Right cardiac atrium (tissue), 5 donors: ENCODE measurements around the gene TBX2. TPM values are rescaled to one million over a fixed set of nuclear protein-coding genes. Genes with fewer than 3 reads are reported as not detected.
"Not testable (repeated sequence)": the region's sequence is repeated elsewhere in the genome, so short reads cannot be mapped to it uniquely, and the experiment has no call there.

Experiments used
- ATAC-seq, 2 donors: fragments of 200-7000 bp; cut with Tn5 transposase; one replicate each; pipeline versions ENCODE4 v1.8.0 to v1.9.1; 2020; ENCODE audit warnings: moderate library complexity in 2 of 2, mild to moderate bottlenecking in 1 of 2
- DNase-seq, 3 donors: peaks; one replicate each; pipeline ENCODE4 v3.0.0-alpha.2; 2020
- H3K27ac ChIP-seq: one replicate; pipeline ENCODE4 v1.5.1; 2013; ENCODE audit warnings: mild to moderate bottlenecking, low read length, control low read depth, moderate library complexity
- H3K27me3 ChIP-seq: one replicate; pipeline ENCODE4 v1.6.1; 2013; ENCODE audit not compliant: control insufficient read depth, insufficient read depth
- H3K4me1 ChIP-seq: one replicate; pipeline ENCODE4 v1.6.1; 2013; ENCODE audit warnings: low read length; ENCODE audit not compliant: control insufficient read depth, insufficient read depth
- H3K4me3 ChIP-seq: one replicate; pipeline ENCODE4 v1.5.1; 2013; ENCODE audit warnings: low read length, control low read depth
- H3K9me3 ChIP-seq: one replicate; pipeline ENCODE4 v1.6.1; 2013; ENCODE audit warnings: low read length; ENCODE audit not compliant: control insufficient read depth
- WGBS: extraction: QIAGEN DNeasy Blood & Tissue Kit; methylation state at CpG from one replicate; pipeline ENCODE4 v1.1.7; 2013; 5-methylcytosine and 5-hydroxymethylcytosine counted together
- intact Hi-C, 4 donors: fragments of 100-400 bp; cut with DNase I; formaldehyde crosslinking; loops; one replicate each; pipeline versions ENCODE4 v1.11.0 to v1.14.0; 2022 to 2023
- polyA plus RNA-seq: library from polyadenylated mRNA; stranded (reverse); fragments of 200-250 nt; gene quantifications from one replicate; pipeline ENCODE4 v1.2.3, GENCODE V29; 2013
- total RNA-seq, 4 donors: library from RNA; stranded (reverse); fragmentation: NEBNext Ultra II Directional; extraction: Animal tissue kit (Norgen Biotek cat#: 25700); gene quantifications; one replicate each; pipeline ENCODE4 v1.2.1, GENCODE V29; 2021
- donor health status: healthy with polysubstance abuse.
- donor health status: DM: no; HTN: yes; CAD: no.
- donor health status: DM: no; HTN: no; CAD: no.
- donor health status: DM: no; HTN: yes; CAD: no; lungs with severe emphysema.
- donor health status: DM: yes; HTN: yes; CAD: no.

The TBX2 gene
- total and polyA plus RNA-seq, 5 donors: 5.9 to 12.4 (median 9.5) TPM

- intact Hi-C loops: no loop called here
- no peaks in the 10 kb centered on the region for H3K9me3 ChIP-seq
- DNase-seq (no peak), ATAC-seq (no peak)
- no peaks in the 10 kb centered on the region for H3K4me1 ChIP-seq
- WGBS: 44% methylated on average over 11 of the region's 11 CpGs
- no peak overlapping the region for H3K4me3 ChIP-seq
- no peak overlapping the region for H3K27ac ChIP-seq
- H3K27me3 ChIP-seq: no peaks in the 10 kb centered on the region
Observed at GRCh38 chr17:61425682-61426481, 26.2 kb downstream of the TBX2 start.

DNA sequence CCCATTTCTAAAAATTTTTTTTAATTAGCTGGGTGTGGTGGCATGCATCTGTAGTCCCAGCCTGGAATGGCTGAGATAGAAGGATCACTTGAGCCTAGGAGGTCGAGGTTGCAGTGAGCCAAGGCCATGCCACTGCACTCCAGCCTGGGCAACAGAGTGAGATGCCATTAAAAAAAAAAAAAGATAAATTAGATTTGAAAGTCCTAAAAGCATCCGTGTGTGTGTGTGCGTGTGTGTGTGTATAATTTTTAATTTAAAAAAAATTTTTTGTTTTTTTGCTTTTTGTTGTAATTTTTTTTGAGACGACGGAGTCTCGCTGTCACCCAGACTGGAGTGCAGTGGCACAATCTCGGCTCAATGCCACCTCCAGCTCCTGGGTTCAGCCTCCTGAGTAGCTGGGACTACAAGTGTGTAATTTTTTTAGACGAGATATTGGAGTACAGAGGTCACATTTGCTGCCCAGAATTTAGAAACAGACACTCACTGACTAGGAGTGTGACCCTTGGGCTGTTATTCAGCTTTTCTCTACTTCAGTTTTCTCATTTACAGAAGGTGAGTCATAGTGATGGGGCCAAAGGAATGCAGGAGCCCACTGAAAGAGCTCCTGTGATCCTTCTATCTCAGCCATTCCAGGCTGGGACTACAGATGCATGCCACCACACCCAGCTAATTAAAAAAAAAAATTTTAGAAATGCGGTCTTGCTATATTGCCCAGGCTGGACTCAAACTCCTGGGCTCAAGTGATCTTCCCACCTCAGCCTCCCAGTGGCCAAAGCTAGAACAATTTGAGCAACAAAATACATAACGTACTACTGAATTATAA lies 27.1 kb downstream of the TBX2 start:
- H3K27me3 ChIP-seq: no peaks in the 10 kb centered on the region

DNA sequence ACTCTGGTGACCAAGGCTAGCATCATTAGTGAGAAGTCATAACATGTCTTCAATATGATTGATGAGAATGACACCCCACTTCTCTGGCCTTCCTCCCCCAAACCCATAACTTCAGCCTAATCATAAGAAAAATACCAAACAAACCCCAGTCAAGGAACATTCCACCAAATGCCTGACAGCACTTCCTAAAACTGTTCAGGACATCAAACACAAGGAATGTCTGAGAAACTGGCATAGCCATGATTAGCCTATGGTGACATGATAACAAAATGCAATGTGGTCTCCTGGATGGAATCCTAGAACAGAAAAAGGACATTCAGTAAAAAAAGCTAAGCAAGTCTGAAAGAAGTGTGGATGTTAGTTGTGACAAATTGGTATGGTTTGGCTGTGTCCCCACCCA lies 27.9 kb downstream of the TBX2 start:
- Histone ChIP-seq H3K4me3 (no peak overlapping the region), H3K4me1 (no peaks in the 10 kb centered on the region), H3K27ac (no peak overlapping the region), H3K27me3 (no peaks in the 10 kb centered on the region), H3K9me3 (no peaks in the 10 kb centered on the region)
- intact Hi-C loops: no loop called here
- ATAC-seq: no peak
- no peak for DNase-seq

More for the DNA sequence above, 27.1 kb downstream of the TBX2 start:
- 79% methylated on average over 10 of the region's 10 CpGs for WGBS
- ATAC-seq (no peak), DNase-seq (no peak)
- Histone ChIP-seq H3K4me3 (no peak overlapping the region), H3K27ac (no peak overlapping the region), H3K9me3 (no peaks in the 10 kb centered on the region), H3K4me1 (no peaks in the 10 kb centered on the region)
- intact Hi-C loops: no loop called here

DNA sequence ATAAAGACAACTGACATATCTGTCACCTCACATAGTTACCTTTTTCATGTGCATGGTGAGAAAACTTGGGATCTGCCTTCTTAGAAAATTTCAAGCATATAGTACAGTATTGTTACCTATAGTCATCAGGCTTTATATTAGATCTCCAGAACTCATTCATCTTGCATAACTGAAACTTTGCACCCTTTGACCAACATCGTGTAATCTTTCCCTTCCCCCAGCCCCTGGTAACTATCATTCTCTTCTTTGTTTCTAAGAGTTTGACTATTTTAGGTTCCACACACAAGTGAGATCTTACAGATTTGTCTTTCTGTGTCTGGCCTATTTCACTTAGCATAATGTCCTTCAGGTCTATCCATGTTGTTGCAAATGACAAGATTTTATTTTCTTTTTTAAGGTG lies 29.6 kb downstream of the TBX2 start:
- Histone ChIP-seq H3K4me1 (no peaks in the 10 kb centered on the region), H3K27ac (no peak overlapping the region), H3K27me3 (no peaks in the 10 kb centered on the region), H3K9me3 (no peaks in the 10 kb centered on the region), H3K4me3 (no peak overlapping the region)
- WGBS: 62% methylated on average over 1 of the region's 1 CpG
- intact Hi-C loops: no loop called here
- ATAC-seq (no peak), DNase-seq (no peak)

GRCh38 chr17:61429831-61430230 lies 30.2 kb downstream of the TBX2 start:
- H3K9me3 ChIP-seq, H3K4me1 ChIP-seq, H3K27ac ChIP-seq, DNase-seq, H3K27me3 ChIP-seq, ATAC-seq, intact Hi-C loops, H3K4me3 ChIP-seq: not testable (repeated sequence)
- WGBS: 93% methylated on average over 6 of the region's 6 CpGs

- intact Hi-C loops: no loop called here
- DNase-seq (no peak), ATAC-seq (no peak)
- H3K4me3 ChIP-seq: no peak overlapping the region
- 65% methylated on average over 4 of the region's 4 CpGs for WGBS
- no peaks in the 10 kb centered on the region for H3K27me3 ChIP-seq
- H3K9me3 ChIP-seq: no peaks in the 10 kb centered on the region
- H3K27ac ChIP-seq: no peak overlapping the region
- H3K4me1 ChIP-seq: no peaks in the 10 kb centered on the region
Observed at GRCh38 chr17:61431594-61432311, 32.1 kb downstream of the TBX2 start.

- H3K9me3 ChIP-seq: peaks cover 2% of the 10 kb centered on the region
- no peak overlapping the region for H3K27ac ChIP-seq
- no peak overlapping the region for H3K4me3 ChIP-seq
- no peak for ATAC-seq
- DNase-seq: no peak
- no peaks in the 10 kb centered on the region for H3K4me1 ChIP-seq
- intact Hi-C loops: no loop called here
- peaks cover 3% of the 10 kb centered on the region for H3K27me3 ChIP-seq
Observed at GRCh38 chr17:61436273-61436672, 36.6 kb downstream of the TBX2 start.

DNA sequence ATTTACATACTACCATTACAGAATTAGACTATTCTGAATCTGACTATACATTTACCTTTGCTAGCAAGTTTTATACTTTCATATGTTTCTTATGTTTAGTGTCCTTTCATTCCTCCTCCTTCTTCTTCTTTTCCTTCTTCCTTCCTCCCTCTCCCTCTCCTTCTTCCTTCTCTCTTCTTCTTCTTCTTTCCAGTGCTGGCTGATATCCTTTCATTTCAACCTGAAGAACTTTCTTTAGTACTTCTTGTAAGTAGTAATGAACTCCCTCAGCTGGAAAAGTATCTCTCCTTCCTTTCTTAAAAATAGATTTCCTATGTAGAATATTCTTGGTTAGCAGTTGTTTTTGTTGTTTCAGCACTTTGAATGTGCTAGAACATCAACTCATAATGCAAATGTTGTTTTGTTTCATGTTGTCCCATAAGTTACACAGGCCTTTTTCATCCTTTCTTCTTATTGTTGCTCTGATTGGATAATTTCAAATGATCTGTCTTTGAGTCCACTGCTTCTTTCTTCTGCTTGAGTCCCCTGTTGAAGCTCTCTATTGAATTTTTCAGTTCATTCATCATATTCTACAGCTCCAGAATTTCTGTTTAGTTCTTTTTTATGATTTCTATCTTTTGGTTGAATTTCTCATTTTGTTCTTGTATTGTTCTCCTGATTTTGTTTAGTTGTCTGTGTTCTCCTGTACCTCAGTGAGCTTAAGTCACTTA lies 37.5 kb downstream of the TBX2 start:
- Histone ChIP-seq H3K4me3 (no peak overlapping the region), H3K27me3 (peaks cover 3% of the 10 kb centered on the region), H3K27ac (no peak overlapping the region), H3K4me1 (no peaks in the 10 kb centered on the region), H3K9me3 (peaks cover 2% of the 10 kb centered on the region)
- ATAC-seq (no peak), DNase-seq (no peak)
- intact Hi-C loops: no loop called here

GRCh38 chr17:61440697-61441096 lies 41.1 kb downstream of the TBX2 start:
- DNase-seq: no peak
- H3K4me1 ChIP-seq: no peaks in the 10 kb centered on the region
- ATAC-seq: no peak
- H3K27me3 ChIP-seq: peaks cover 3% of the 10 kb centered on the region
- no peak overlapping the region for H3K27ac ChIP-seq
- no peak overlapping the region for H3K4me3 ChIP-seq
- intact Hi-C loops: no loop called here
- H3K9me3 ChIP-seq: peaks cover 2% of the 10 kb centered on the region

DNA sequence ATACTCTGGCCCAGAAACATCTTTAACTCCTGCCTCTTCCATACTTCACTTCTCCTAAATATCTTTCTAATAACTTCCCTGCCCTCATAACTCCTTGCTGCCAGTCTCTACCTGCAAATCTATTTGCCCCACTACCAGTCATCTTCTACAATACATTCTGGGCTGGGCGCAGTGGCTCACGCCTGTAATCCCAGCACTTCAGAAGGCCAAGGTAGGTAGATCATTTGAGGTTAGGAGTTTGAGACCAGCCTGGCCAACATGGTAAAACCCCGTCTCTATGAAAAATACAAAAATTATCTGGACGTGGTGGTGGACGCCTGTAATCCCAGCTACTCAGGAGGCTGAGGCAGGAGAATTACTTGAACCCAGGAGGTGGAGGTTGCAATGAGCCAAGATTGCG lies 41.9 kb downstream of the TBX2 start:
- H3K4me3 ChIP-seq, DNase-seq, H3K27ac ChIP-seq, H3K4me1 ChIP-seq, H3K9me3 ChIP-seq, ATAC-seq, intact Hi-C loops, H3K27me3 ChIP-seq: not testable (repeated sequence)
- 95% methylated on average over 6 of the region's 6 CpGs for WGBS
